HL-60 (cell line): ENCODE measurements around the gene HMGN3.

ENCODE experiments used
- CTCF ChIP-seq: IDR thresholded peaks from one replicate; pipeline ENCODE4 v1.5.1; 2011; ENCODE audit warnings: low read length, control low read depth, inconsistent platforms; ENCODE audit not compliant: insufficient read depth
- GABPA ChIP-seq: IDR thresholded peaks from 2 replicates; pipeline ENCODE4 v1.6.1; 2012; ENCODE audit warnings: low read depth
- POLR2AphosphoS5 ChIP-seq: IDR thresholded peaks from 2 replicates; pipeline ENCODE4 v1.6.1; 2012; ENCODE audit warnings: low read depth

GRCh38 chr6:79168695-79168980, 65.8 kb downstream of the HMGN3 start:
- TF ChIP-seq CTCF (no peak), GABPA (no peak), POLR2AphosphoS5 (no peak)
